K562 (cell line): ENCODE data around the gene CORO6. TPM values are rescaled to one million over a fixed set of nuclear protein-coding genes. Genes with fewer than 3 reads are reported as not detected.

Experiments used
- ARID1B ChIP-seq: fragments of 450-650 bp; IDR thresholded peaks from 2 replicates; pipeline ENCODE4 v1.6.1; 2016; ENCODE audit warnings: antibody characterized with exemption, mild to moderate bottlenecking, inconsistent platforms
- CREB3L1 ChIP-seq: fragments of 450-650 bp; IDR thresholded peaks from 2 replicates; pipeline ENCODE4 v1.6.1; 2014; ENCODE audit warnings: low read depth, mild to moderate bottlenecking, moderate library complexity, borderline replicate concordance
- CTCFL ChIP-seq: IDR thresholded peaks from 2 replicates; pipeline ENCODE4 v1.6.1; 2011; ENCODE audit warnings: borderline replicate concordance, low read depth, mild to moderate bottlenecking, moderate library complexity, low read length; ENCODE audit not compliant: insufficient read depth, poor library complexity, severe bottlenecking
- FOSL1 ChIP-seq: fragments of 200-800 bp; sonication (Bioruptor generic); conservative IDR thresholded peaks from 2 replicates; pipeline ENCODE4 v1.6.1; 2016; ENCODE audit warnings: missing genetic modification characterization, missing compliant biosample characterization
- HMGN3 ChIP-seq: IDR thresholded peaks from 2 replicates; pipeline ENCODE4 v1.6.1; 2011; ENCODE audit warnings: borderline replicate concordance, low read depth, mild to moderate bottlenecking, mixed read lengths, low read length; ENCODE audit not compliant: insufficient read length; ENCODE audit errors: extremely low read depth
- JUND ChIP-seq, 2 experiments: IDR thresholded peaks; 2 replicates in 1 of 2; 3 replicates in 1 of 2; pipeline ENCODE4 v1.6.1; 2011; ENCODE audit warnings: borderline replicate concordance in 2 of 2, low read depth in 2 of 2, low read length in 2 of 2, improper control_type of control experiment in 1 of 2, missing biosample characterization in 1 of 2, missing genetic modification characterization in 1 of 2, missing genetic modification reagents in 1 of 2
- L3MBTL2 ChIP-seq: fragments of 450-650 bp; IDR thresholded peaks from 2 replicates; pipeline ENCODE4 v1.6.1; 2016; ENCODE audit warnings: mild to moderate bottlenecking, moderate library complexity
- MAX ChIP-seq: sonication (generic); formaldehyde crosslinking; IDR thresholded peaks from 2 replicates; pipeline ENCODE4 v1.9.0; 2022; ENCODE audit warnings: mild to moderate bottlenecking, missing genetic modification reagents
- MAZ ChIP-seq, 2 experiments: fragments of 450-650 bp in 1 of 2; sonication (generic) in 1 of 2; formaldehyde crosslinking; IDR thresholded peaks in 1 of 2; conservative IDR thresholded peaks in 1 of 2; 2 replicates each; pipeline versions ENCODE4 v1.4.0 to v1.5.0; 2020; ENCODE audit warnings: mild to moderate bottlenecking in 1 of 2, missing genetic modification reagents in 1 of 2
- NFIC ChIP-seq: fragments of 450-650 bp; IDR thresholded peaks from 2 replicates; pipeline ENCODE4 v1.6.1; 2017; ENCODE audit warnings: mild to moderate bottlenecking, inconsistent platforms
- NRF1 ChIP-seq, 2 experiments: fragments of 450-650 bp; IDR thresholded peaks in 1 of 2; conservative IDR thresholded peaks in 1 of 2; 2 replicates each; pipeline ENCODE4 v1.6.1; 2014; ENCODE audit warnings: mild to moderate bottlenecking in 2 of 2
- PKNOX1 ChIP-seq: fragments of 450-650 bp; IDR thresholded peaks from 2 replicates; pipeline ENCODE4 v1.6.1; 2016
- RCOR1 ChIP-seq, 2 experiments: IDR thresholded peaks; 2 replicates each; pipeline ENCODE4 v1.6.1; 2012; ENCODE audit warnings: low read depth in 2 of 2, low read length in 2 of 2, borderline replicate concordance in 1 of 2, improper control_type of control experiment in 1 of 2
- SRSF1 ChIP-seq: fragments of 200-400 bp; formaldehyde crosslinking; IDR thresholded peaks from 2 replicates; pipeline ENCODE4 v1.6.1; 2017; ENCODE audit warnings: mild to moderate bottlenecking, low read depth, low read length, moderate library complexity
- TEAD4 ChIP-seq, 2 experiments: sonication (generic) in 1 of 2; formaldehyde crosslinking in 1 of 2; IDR thresholded peaks; 2 replicates each; pipeline versions ENCODE4 v1.6.1 to v1.8.0; 2012 to 2022; ENCODE audit warnings: borderline replicate concordance in 1 of 2, inconsistent platforms in 1 of 2, low read length in 1 of 2, mild to moderate bottlenecking in 1 of 2, missing genetic modification reagents in 1 of 2
- UBTF ChIP-seq, 2 experiments: IDR thresholded peaks; 2 replicates each; pipeline ENCODE4 v1.6.1; 2012; ENCODE audit warnings: improper control_type of control experiment in 2 of 2, low read depth in 2 of 2, low read length in 2 of 2, borderline replicate concordance in 1 of 2
- ZNF121 ChIP-seq: sonication (generic); formaldehyde crosslinking; conservative IDR thresholded peaks from 2 replicates; pipeline ENCODE4 v1.8.0; 2022; ENCODE audit warnings: missing genetic modification reagents
- polyA plus RNA-seq, 8 experiments: library from polyadenylated mRNA; depleted of rRNA in 4 of 8; stranded (reverse) in 5 of 8; unstranded in 3 of 8; fragments of >200 nt; fragmentation: Nextera tagmentation in 2 of 8; fragmentation: Illumina TruSeq in 1 of 8; extraction: Ambion mirVana in 2 of 8; extraction: Trizol in 1 of 8; gene quantifications; 2 replicates each; pipeline versions ENCODE4 v1.2.1 to v1.2.3, GENCODE V29; 2011 to 2014; ENCODE audit warnings: inconsistent platforms in 1 of 8, missing spikeins in 1 of 8
- total RNA-seq, 7 experiments: library from RNA; depleted of rRNA in 6 of 7; stranded (reverse); fragments of >200 nt in 6 of 7; fragmentation: Illumina TruSeq in 2 of 7; extraction: Trizol in 2 of 7; gene quantifications; 2 replicates each; pipeline versions ENCODE4 v1.2.1 to v1.2.3, GENCODE V29; 2011 to 2021; ENCODE audit warnings: low replicate concordance in 1 of 7

CORO6 gene
- total and polyA plus RNA-seq, 9 of the 15 experiments (the other 6 are each of a cell fraction or from before 2014, with no cell fraction given), result 0.04 to 11.9 (median 2.4) TPM

DNA sequence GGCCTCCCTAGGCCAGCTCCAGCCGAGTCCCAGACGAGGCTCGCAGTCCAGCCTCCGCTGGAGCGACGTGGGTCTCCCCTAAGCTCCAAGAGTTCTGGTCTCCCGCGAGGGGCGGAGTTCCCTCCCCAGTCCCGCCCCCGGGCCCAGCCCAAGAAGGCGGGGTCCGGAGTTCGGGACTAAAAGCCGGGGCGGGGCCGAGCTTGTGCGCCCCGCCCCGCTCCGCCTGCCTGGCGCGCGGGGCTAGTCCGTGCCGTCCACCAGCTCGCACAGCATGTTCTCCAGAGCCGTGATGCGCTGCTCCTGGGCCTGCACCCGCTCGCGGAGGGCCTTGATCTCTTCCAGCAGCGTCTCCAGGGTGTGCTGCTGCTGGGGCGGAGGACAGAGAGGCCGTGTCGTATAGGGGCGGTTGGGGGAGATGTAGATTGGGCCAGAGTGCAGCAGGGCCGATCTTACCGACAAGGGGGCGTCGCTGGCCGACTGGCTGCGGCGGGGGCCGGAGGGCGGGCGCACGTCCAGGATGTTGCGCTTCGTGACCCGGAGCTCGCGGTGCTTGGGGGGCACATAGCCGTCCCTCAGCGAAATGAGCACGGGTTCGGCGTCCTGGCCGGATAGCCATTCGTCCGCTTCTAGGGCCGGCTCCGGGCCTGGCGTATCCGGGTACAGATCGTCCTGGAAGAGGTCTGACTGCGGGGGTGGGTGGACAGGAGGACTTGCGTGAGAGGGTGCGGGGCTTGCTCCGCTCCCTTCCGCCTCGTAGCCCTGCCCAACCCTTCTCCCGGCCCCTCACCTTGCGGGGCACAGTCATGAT is 7.0 kb downstream of the CORO6 start (continued):
- TF ChIP-seq CREB3L1 (no peak), JUND (IDR thresholded peaks at IDR 0.05; ENCODE audit: borderline replicate concordance, low read depth, low read length) (no peak), JUND (tag; IDR thresholded peaks at IDR 0.05; ENCODE audit: borderline replicate concordance, low read depth, low read length) (no peak), TEAD4 (IDR thresholded peaks at IDR 0.05; ENCODE audit: low read length) (peak; percentile 21; the same call in 1 of the 2 replicates), TEAD4 (CRISPR knock-in tag; IDR thresholded peaks at IDR 0.05; ENCODE audit: borderline replicate concordance) (no peak), ZNF121 (CRISPR knock-in tag) (no peak), L3MBTL2 (peak; percentile 90), MAZ (CRISPR knock-in tag; conservative IDR thresholded peaks at IDR 0.05 in 1 of 2, IDR thresholded peaks at IDR 0.05 in 1 of 2) (peak; percentile 45 to 51; a peak in 3 of 4 replicates), ARID1B (no peak), CTCFL (no peak), UBTF (IDR thresholded peaks at IDR 0.05; ENCODE audit: borderline replicate concordance in 1 of 2, low read depth in 2 of 2, low read length in 2 of 2) (peak in 1 of 2 experiments; percentile 65; a peak in 1 of 4 replicates), MAX (CRISPR knock-in tag) (0 out of 2 replicates have a peak, but pooled peaks have one; percentile 40), SRSF1 (no peak), HMGN3 (peak; percentile 50), FOSL1 (tag) (no peak), NRF1 (conservative IDR thresholded peaks at IDR 0.05 in 1 of 2, IDR thresholded peaks at IDR 0.05 in 1 of 2) (peak; percentile 68 to 75), NFIC (peak; percentile 50), PKNOX1 (no peak), RCOR1 (IDR thresholded peaks at IDR 0.05; ENCODE audit: borderline replicate concordance in 1 of 2, low read depth in 2 of 2, low read length in 2 of 2) (0 out of 4 replicates have a peak, but pooled peaks of 1 of the 2 experiments have one; percentile 12)
